Activated CD4-positive, alpha-beta T cell treated with anti-CD3 and anti-CD28 coated beads for 1 hour (primary cell): ENCODE measurements around the gene MTHFD1L.

ENCODE experiments used
- DNase-seq: peaks from one replicate; pipeline ENCODE4 v3.0.0-alpha.2; 2020

The MTHFD1L gene

GRCh38 chr6:150937132-150937906 lies 71.8 kb downstream of the MTHFD1L start:
- no peak for DNase-seq

- no peak for DNase-seq
These were observed 73.9 kb downstream of the MTHFD1L start for GRCh38 chr6:150939399-150939798.

GRCh38 chr6:150940941-150941340 lies 75.4 kb downstream of the MTHFD1L start:
- DNase-seq = no peak

- DNase-seq = no peak
These were observed 84.0 kb downstream of the MTHFD1L start for GRCh38 chr6:150949526-150949925.

GRCh38 chr6:150953851-150954250 lies 88.3 kb downstream of the MTHFD1L start:
- no peak for DNase-seq

- DNase-seq = no peak
These were observed 93.7 kb downstream of the MTHFD1L start for GRCh38 chr6:150959166-150959565.

GRCh38 chr6:150962436-150962835 lies 96.9 kb downstream of the MTHFD1L start:
- no peak for DNase-seq

GRCh38 chr6:150964765-150965164 lies 99.3 kb downstream of the MTHFD1L start:
- no peak for DNase-seq

GRCh38 chr6:150966786-150967185 lies 101.3 kb downstream of the MTHFD1L start:
- no peak for DNase-seq

- DNase-seq = no peak
These were observed 101.9 kb downstream of the MTHFD1L start for GRCh38 chr6:150967381-150967780.

- DNase-seq = no peak
These were observed 102.4 kb downstream of the MTHFD1L start for GRCh38 chr6:150967910-150968309.

GRCh38 chr6:150969901-150970300 lies 104.4 kb downstream of the MTHFD1L start:
- no peak for DNase-seq

- no peak for DNase-seq
These were observed 105.7 kb downstream of the MTHFD1L start for GRCh38 chr6:150971219-150971618.

GRCh38 chr6:150975136-150975535 lies 109.6 kb downstream of the MTHFD1L start:
- DNase-seq = no peak

- DNase-seq = no peak
These were observed 111.8 kb downstream of the MTHFD1L start for GRCh38 chr6:150977281-150977680.

GRCh38 chr6:150978624-150979023 lies 113.1 kb downstream of the MTHFD1L start:
- no peak for DNase-seq

GRCh38 chr6:150979826-150980350 lies 114.4 kb downstream of the MTHFD1L start:
- no peak for DNase-seq

- no peak for DNase-seq
These were observed 115.6 kb downstream of the MTHFD1L start for GRCh38 chr6:150981095-150981494.

- DNase-seq = no peak
These were observed 116.2 kb downstream of the MTHFD1L start for GRCh38 chr6:150981669-150982068.

GRCh38 chr6:150987371-150987828 lies 121.9 kb downstream of the MTHFD1L start:
- DNase-seq = no peak

- no peak for DNase-seq
These were observed 122.5 kb downstream of the MTHFD1L start for GRCh38 chr6:150987855-150988464.

- DNase-seq = no peak
These were observed 126.0 kb downstream of the MTHFD1L start for GRCh38 chr6:150991487-150991886.

GRCh38 chr6:150992262-150992661 lies 126.8 kb downstream of the MTHFD1L start:
- no peak for DNase-seq

- no peak for DNase-seq
These were observed 127.2 kb downstream of the MTHFD1L start for GRCh38 chr6:150992703-150993102.
